Erythroblast (primary cell): ENCODE data around the gene CLIP3.

ENCODE experiments used
- GATA1 ChIP-seq: IDR thresholded peaks from 2 replicates; pipeline ENCODE4 v1.6.1; 2011; ENCODE audit warnings: low read depth, mild to moderate bottlenecking, control low read depth, low read length, moderate library complexity
- POLR2A ChIP-seq: IDR thresholded peaks from 2 replicates; pipeline ENCODE4 v1.6.1; 2011; ENCODE audit warnings: mild to moderate bottlenecking, low read length

DNA sequence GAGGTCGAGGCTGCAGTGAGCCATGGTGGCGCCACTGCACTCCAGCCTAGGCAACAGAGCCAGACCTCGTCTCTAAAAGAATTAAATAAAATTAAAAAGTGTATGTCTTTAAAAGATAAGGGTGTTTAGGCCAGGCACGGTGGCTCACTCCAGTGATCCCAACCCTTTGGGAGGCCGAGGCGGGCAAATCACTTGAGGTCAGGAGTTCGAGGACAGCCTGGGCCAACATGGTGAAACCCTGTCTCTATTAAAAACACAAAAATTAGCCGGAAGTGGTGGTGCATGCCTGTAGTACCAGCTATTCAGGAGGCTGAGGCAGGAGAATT lies 45.1 kb downstream of the CLIP3 start:
- TF ChIP-seq POLR2A (no peak), GATA1 (no peak)
